ENCODE measurements around the gene PTGIS.

The PTGIS gene

GRCh38 chr20:49489688-49490087 lies 78.2 kb downstream of the PTGIS start:
- peaks cover 3% of the 10 kb centered on the region for H3K27me3 ChIP-seq (ENCODE audit: insufficient read depth, low read length, poor library complexity)
- H2BK120ac ChIP-seq (ENCODE audit: low read depth, low read length) = no peak overlapping the region
- no peak overlapping the region for H2AK5ac ChIP-seq (ENCODE audit: low read length)
- no peak for DNase-seq
- H3K18ac ChIP-seq (ENCODE audit: low read length) = no peak overlapping the region
- WGBS (ENCODE audit: extremely low coverage, insufficient coverage, low lambda C conversion rate) = no CpG with 5 or more reads among the region's 5 CpGs
- H4K5ac ChIP-seq (ENCODE audit: low read length) = no peak overlapping the region
- no peaks in the 10 kb centered on the region for H3K36me3 ChIP-seq (ENCODE audit: control insufficient read depth, insufficient read depth, low read length)
- no peak overlapping the region for H3K23ac ChIP-seq (ENCODE audit: low read length)
- no peak overlapping the region for H3K4ac ChIP-seq (ENCODE audit: low read depth, low read length)
- H3K27ac ChIP-seq (ENCODE audit: low read depth, low read length) = no peak overlapping the region
- no peaks in the 10 kb centered on the region for H3K79me1 ChIP-seq (ENCODE audit: low read length)
- no peaks in the 10 kb centered on the region for H3K79me2 ChIP-seq (ENCODE audit: control insufficient read depth, insufficient read depth, low read length)
- H3K4me2 ChIP-seq (ENCODE audit: low read length) = no peak overlapping the region
- H3K9ac ChIP-seq (ENCODE audit: low read length) = no peak overlapping the region
- H2BK15ac ChIP-seq (replicated peaks; ENCODE audit: low read depth) = no peak overlapping the region
- H4K8ac ChIP-seq (ENCODE audit: low read depth, low read length) = no peak overlapping the region
- H3K4me3 ChIP-seq (ENCODE audit: low read length) = no peak overlapping the region
- no peak overlapping the region for H3K56ac ChIP-seq (ENCODE audit: low read length)
- H2BK5ac ChIP-seq (ENCODE audit: low read length) = no peak overlapping the region
- H3K4me1 ChIP-seq (ENCODE audit: control insufficient read depth, low read depth, low read length) = no peaks in the 10 kb centered on the region

DNA sequence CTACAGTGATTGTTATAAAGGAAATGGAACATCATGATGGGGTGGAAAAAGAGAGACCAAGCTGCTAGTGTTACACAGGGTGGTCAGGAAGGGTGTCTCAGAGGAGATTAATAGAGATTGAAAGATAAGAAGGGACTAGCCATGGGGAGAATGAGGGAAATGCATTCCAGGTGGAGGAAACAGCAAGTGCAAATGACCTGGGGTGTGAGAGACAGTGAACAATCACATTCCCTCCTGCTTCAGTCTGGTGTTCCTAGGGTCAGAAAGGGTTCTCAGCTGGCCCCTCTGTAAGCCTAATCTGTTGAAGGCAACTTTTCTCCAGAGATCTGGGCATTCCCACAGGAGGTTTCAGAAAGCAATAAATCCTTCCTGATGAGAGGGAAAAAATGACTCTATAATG lies 81.9 kb downstream of the PTGIS start:
- H3K4ac ChIP-seq (ENCODE audit: low read depth, low read length) = no peak overlapping the region
- no peak overlapping the region for H3K56ac ChIP-seq (ENCODE audit: low read length)
- no peak overlapping the region for H2BK120ac ChIP-seq (ENCODE audit: low read depth, low read length)
- no peak overlapping the region for H2BK5ac ChIP-seq (ENCODE audit: low read length)
- no peak overlapping the region for H3K23ac ChIP-seq (ENCODE audit: low read length)
- H2BK15ac ChIP-seq (replicated peaks; ENCODE audit: low read depth) = no peak overlapping the region
- peaks cover 3% of the 10 kb centered on the region for H3K27me3 ChIP-seq (ENCODE audit: insufficient read depth, low read length, poor library complexity)
- no peak for DNase-seq
- H3K4me3 ChIP-seq (ENCODE audit: low read length) = no peak overlapping the region
- no peak overlapping the region for H3K27ac ChIP-seq (ENCODE audit: low read depth, low read length)
- no peaks in the 10 kb centered on the region for H3K36me3 ChIP-seq (ENCODE audit: control insufficient read depth, insufficient read depth, low read length)
- no peak overlapping the region for H4K5ac ChIP-seq (ENCODE audit: low read length)
- no peak overlapping the region for H3K9ac ChIP-seq (ENCODE audit: low read length)
- no peaks in the 10 kb centered on the region for H3K79me1 ChIP-seq (ENCODE audit: low read length)
- H4K8ac ChIP-seq (ENCODE audit: low read depth, low read length) = no peak overlapping the region
- no peak overlapping the region for H3K4me2 ChIP-seq (ENCODE audit: low read length)
- H3K4me1 ChIP-seq (ENCODE audit: control insufficient read depth, low read depth, low read length) = no peaks in the 10 kb centered on the region
- no peak overlapping the region for H2AK5ac ChIP-seq (ENCODE audit: low read length)
- H3K18ac ChIP-seq (ENCODE audit: low read length) = no peak overlapping the region
- H3K79me2 ChIP-seq (ENCODE audit: control insufficient read depth, insufficient read depth, low read length) = no peaks in the 10 kb centered on the region

DNA sequence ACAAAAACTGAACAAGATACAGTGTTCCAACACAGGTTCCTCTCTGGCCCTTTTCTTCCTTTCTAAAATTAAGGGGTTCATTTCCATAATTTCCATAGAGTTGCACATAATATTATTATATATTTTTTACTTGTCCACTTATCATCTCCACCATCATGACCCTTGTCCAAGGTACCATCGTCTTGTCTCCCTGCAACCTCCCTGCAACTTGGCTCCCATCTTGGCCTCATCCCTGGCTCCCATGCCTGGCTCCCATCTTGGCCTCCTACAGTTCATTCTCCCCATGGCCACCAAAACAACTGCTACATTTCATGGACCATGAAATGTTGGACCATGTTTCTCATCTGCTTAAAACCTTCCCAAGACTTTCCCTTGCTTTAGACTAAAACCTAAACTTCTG lies 82.4 kb downstream of the PTGIS start:
- Histone ChIP-seq H2BK120ac (ENCODE audit: low read depth, low read length) (no peak overlapping the region), H3K27me3 (ENCODE audit: insufficient read depth, low read length, poor library complexity) (peaks cover 3% of the 10 kb centered on the region), H3K23ac (ENCODE audit: low read length) (no peak overlapping the region), H2BK5ac (ENCODE audit: low read length) (no peak overlapping the region), H2AK5ac (ENCODE audit: low read length) (no peak overlapping the region), H3K27ac (ENCODE audit: low read depth, low read length) (no peak overlapping the region), H3K79me1 (ENCODE audit: low read length) (no peaks in the 10 kb centered on the region), H3K79me2 (ENCODE audit: control insufficient read depth, insufficient read depth, low read length) (no peaks in the 10 kb centered on the region), H2BK15ac (replicated peaks; ENCODE audit: low read depth) (no peak overlapping the region), H4K8ac (ENCODE audit: low read depth, low read length) (no peak overlapping the region), H3K4ac (ENCODE audit: low read depth, low read length) (no peak overlapping the region), H4K5ac (ENCODE audit: low read length) (no peak overlapping the region), H3K9ac (ENCODE audit: low read length) (no peak overlapping the region), H3K4me1 (ENCODE audit: control insufficient read depth, low read depth, low read length) (no peaks in the 10 kb centered on the region), H3K4me2 (ENCODE audit: low read length) (no peak overlapping the region), H3K4me3 (ENCODE audit: low read length) (no peak overlapping the region), H3K56ac (ENCODE audit: low read length) (no peak overlapping the region), H3K36me3 (ENCODE audit: control insufficient read depth, insufficient read depth, low read length) (no peaks in the 10 kb centered on the region), H3K18ac (ENCODE audit: low read length) (no peak overlapping the region)
- WGBS (ENCODE audit: extremely low coverage, insufficient coverage, low lambda C conversion rate) = no CpG with 5 or more reads among the region's 1 CpG
- DNase-seq = no peak

DNA sequence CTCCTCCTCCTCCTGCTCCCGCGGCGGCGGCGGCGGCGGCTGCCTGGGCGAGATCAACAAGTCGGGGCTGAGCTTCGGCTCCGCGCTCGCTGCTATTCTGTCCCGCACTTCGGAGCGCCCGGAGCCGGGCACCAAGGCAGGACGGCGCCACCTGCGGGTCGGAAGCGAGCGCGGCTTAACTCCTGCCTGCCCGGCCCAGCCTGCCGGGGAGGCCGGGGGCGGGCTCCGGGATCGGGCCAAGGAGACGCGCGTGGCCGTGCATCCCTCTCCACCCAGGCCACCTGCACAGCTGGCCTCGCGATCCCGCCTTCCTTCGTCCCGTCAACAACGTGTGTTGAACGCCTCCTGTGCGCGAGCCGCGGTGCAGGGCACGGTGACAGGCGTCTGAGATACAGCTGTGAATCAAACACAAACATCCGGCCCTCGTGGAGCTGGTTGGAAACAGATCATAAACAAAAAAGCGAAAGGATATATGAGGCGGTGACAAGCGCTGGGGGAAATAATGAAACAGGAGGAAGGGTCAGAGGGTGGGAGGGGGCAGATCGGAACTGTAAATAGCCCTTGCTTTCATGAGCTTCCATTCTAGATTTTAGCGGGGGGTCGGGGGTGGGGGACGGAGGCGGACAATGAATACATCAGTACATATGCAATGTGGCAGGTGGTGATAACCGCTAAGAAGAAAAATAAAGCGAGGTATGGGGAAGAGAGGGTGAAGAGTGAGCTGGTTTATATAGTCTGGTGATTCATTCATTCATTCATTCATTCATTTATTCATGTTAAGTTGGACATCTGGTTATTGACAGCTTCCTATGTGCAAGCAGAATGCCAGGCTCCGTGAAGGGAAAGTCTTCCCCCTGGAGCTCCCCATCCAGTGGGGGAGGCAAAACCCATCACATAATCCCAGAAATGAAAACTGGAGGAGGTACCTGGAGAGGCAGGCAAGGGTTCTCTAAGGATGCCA lies 83.5 kb downstream of the PTGIS start:
- H3K27me3 ChIP-seq (ENCODE audit: insufficient read depth, low read length, poor library complexity) = peaks cover 3% of the 10 kb centered on the region

GRCh38 chr20:49483696-49484123 lies 84.2 kb downstream of the PTGIS start:
- no peak overlapping the region for H2BK5ac ChIP-seq (ENCODE audit: low read length)
- H3K4me3 ChIP-seq (ENCODE audit: low read length) = peak overlapping the region; percentile 30
- no peaks in the 10 kb centered on the region for H3K79me1 ChIP-seq (ENCODE audit: low read length)
- H3K9ac ChIP-seq (ENCODE audit: low read length) = peak overlapping the region; percentile 47
- H2AK5ac ChIP-seq (ENCODE audit: low read length) = no peak overlapping the region
- H3K56ac ChIP-seq (ENCODE audit: low read length) = peak overlapping the region; percentile 60
- no peak overlapping the region for H2BK120ac ChIP-seq (ENCODE audit: low read depth, low read length)
- no peaks in the 10 kb centered on the region for H3K4me1 ChIP-seq (ENCODE audit: control insufficient read depth, low read depth, low read length)
- WGBS (ENCODE audit: extremely low coverage, insufficient coverage, low lambda C conversion rate) = no CpG with 5 or more reads among the region's 44 CpGs
- DNase-seq = no peak
- H2BK15ac ChIP-seq (replicated peaks; ENCODE audit: low read depth) = no peak overlapping the region
- no peak overlapping the region for H3K23ac ChIP-seq (ENCODE audit: low read length)
- H3K27me3 ChIP-seq (ENCODE audit: insufficient read depth, low read length, poor library complexity) = peaks cover 3% of the 10 kb centered on the region
- H3K18ac ChIP-seq (ENCODE audit: low read length) = no peak overlapping the region
- no peak overlapping the region for H3K27ac ChIP-seq (ENCODE audit: low read depth, low read length)
- H3K36me3 ChIP-seq (ENCODE audit: control insufficient read depth, insufficient read depth, low read length) = no peaks in the 10 kb centered on the region
- H4K8ac ChIP-seq (ENCODE audit: low read depth, low read length) = no peak overlapping the region
- H3K79me2 ChIP-seq (ENCODE audit: control insufficient read depth, insufficient read depth, low read length) = no peaks in the 10 kb centered on the region
- no peak overlapping the region for H4K5ac ChIP-seq (ENCODE audit: low read length)
- H3K4ac ChIP-seq (ENCODE audit: low read depth, low read length) = no peak overlapping the region
- H3K4me2 ChIP-seq (ENCODE audit: low read length) = peak overlapping the region; percentile 91

More for the DNA sequence above, 83.5 kb downstream of the PTGIS start:
- Histone ChIP-seq H3K79me1 (ENCODE audit: low read length) (no peaks in the 10 kb centered on the region), H4K5ac (ENCODE audit: low read length) (no peak overlapping the region), H3K18ac (ENCODE audit: low read length) (no peak overlapping the region), H3K4me3 (ENCODE audit: low read length) (peak overlapping the region; percentile 19), H3K9ac (ENCODE audit: low read length) (peak overlapping the region; percentile 56), H2BK120ac (ENCODE audit: low read depth, low read length) (no peak overlapping the region), H3K36me3 (ENCODE audit: control insufficient read depth, insufficient read depth, low read length) (no peaks in the 10 kb centered on the region), H2AK5ac (ENCODE audit: low read length) (no peak overlapping the region), H2BK5ac (ENCODE audit: low read length) (no peak overlapping the region), H2BK15ac (replicated peaks; ENCODE audit: low read depth) (no peak overlapping the region), H3K4me1 (ENCODE audit: control insufficient read depth, low read depth, low read length) (no peaks in the 10 kb centered on the region), H3K23ac (ENCODE audit: low read length) (no peak overlapping the region), H4K8ac (ENCODE audit: low read depth, low read length) (no peak overlapping the region), H3K79me2 (ENCODE audit: control insufficient read depth, insufficient read depth, low read length) (no peaks in the 10 kb centered on the region), H3K4me2 (ENCODE audit: low read length) (peak overlapping the region; percentile 88), H3K56ac (ENCODE audit: low read length) (peak overlapping the region; percentile 82), H3K27ac (ENCODE audit: low read depth, low read length) (no peak overlapping the region), H3K4ac (ENCODE audit: low read depth, low read length) (no peak overlapping the region)
- no CpG with 5 or more reads among the region's 61 CpGs for WGBS (ENCODE audit: extremely low coverage, insufficient coverage, low lambda C conversion rate)
- peak; percentile 94 for DNase-seq

All from mesendoderm (in vitro differentiated cells).